ENCODE measurements around the gene ZNF148.

Gene ZNF148

DNA sequence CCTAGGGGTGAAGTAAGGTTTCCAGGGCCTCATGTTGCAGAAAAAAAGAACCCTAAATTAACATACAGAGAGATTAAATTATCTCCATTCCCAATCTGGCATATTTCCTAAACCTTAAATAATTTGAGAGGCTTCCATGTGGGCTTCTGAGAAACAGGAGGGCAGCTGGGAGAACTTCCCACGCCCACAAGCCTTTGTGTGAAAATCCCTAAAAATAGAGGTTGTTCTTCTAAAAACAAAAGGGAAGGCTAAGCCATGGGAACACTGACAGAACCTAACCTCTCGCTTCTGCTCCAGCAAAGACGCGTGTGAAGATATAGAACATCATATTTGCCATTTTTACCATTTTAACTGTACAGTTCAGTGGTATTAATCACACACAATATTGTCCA, 161.8 kb downstream of the ZNF148 start:
- DNase-seq (ENCODE audit: extremely low spot score) = no peak
- POLR2A ChIA-PET = no interaction called here
- TF ChIP-seq, protein P1, sequence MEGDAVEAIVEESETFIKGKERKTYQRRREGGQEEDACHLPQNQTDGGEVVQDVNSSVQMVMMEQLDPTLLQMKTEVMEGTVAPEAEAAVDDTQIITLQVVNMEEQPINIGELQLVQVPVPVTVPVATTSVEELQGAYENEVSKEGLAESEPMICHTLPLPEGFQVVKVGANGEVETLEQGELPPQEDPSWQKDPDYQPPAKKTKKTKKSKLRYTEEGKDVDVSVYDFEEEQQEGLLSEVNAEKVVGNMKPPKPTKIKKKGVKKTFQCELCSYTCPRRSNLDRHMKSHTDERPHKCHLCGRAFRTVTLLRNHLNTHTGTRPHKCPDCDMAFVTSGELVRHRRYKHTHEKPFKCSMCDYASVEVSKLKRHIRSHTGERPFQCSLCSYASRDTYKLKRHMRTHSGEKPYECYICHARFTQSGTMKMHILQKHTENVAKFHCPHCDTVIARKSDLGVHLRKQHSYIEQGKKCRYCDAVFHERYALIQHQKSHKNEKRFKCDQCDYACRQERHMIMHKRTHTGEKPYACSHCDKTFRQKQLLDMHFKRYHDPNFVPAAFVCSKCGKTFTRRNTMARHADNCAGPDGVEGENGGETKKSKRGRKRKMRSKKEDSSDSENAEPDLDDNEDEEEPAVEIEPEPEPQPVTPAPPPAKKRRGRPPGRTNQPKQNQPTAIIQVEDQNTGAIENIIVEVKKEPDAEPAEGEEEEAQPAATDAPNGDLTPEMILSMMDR (IDR thresholded peaks at IDR 0.05; ENCODE audit: control extremely low read depth, extremely low read depth, low read depth, missing control alignments) = no peak
- CTCF ChIA-PET = interaction anchor here (2.9 kb wide), 1 partner anchor 12 kb away, joined by 10 read pairs; no protein-coding TSS in a partner anchor

DNA sequence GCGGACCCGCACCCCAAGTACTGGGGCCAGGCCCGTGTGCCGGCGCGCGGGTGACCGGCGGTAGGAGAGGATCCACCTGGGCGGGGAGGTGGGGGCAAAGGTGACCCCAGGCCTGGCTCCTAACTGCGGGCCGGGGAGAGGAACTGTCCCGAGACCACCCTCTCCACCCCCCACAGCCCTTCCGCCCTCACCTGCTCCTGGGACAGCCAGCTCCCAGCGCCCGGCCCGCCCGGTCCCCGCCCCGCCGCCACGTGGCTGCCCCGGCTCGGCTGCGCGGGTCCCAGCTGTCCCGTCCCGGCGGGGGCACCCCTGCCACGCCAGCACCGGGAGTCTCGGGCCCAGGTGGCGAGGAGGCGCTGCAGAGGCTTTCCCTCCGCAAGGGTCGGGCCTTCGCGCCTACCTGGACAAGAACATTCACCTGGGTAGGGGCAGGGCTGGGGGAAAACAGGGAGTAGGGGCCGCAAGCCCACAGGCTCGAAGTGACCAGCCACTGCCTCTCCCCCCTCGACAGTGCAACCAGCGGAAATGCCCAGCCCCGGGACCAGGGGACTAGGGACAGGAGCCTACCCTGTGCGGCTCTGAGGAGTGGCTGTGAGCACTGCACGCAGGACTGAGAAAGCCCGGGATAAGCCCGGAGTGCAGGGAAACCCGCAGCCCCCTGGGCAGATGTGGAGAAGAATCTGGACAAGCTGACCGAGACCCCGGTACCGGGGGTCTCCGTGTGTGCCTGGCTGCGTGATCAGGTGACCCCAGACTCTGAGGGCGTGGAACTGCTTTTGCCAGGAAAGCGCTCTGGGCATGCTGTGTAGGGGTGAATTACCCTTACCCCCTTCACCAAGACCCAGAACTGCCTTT, 162.4 kb downstream of the ZNF148 start, which contains the start of gene SLC12A8:
Gene SLC12A8, minus strand, starts transcription at position 240 of the 855 bp plus-strand sequence. CDS start 1,399 bp downstream, outside the sequence.
- DNase-seq (ENCODE audit: extremely low spot score) = peak; percentile 47
- TF ChIP-seq, protein P1 (IDR thresholded peaks at IDR 0.05; ENCODE audit: control extremely low read depth, extremely low read depth, low read depth, missing control alignments) = no peak
- ChIA-PET CTCF (interaction anchor here (1.2 to 2.9 kb wide), 2 partner anchors 11 to 21 kb away, joined by 3 to 10 read pairs; no protein-coding TSS in a partner anchor), POLR2A (interaction anchor here (1.2 kb wide), 1 partner anchor 20 kb away, joined by 4 read pairs; no protein-coding TSS in a partner anchor)

DNA sequence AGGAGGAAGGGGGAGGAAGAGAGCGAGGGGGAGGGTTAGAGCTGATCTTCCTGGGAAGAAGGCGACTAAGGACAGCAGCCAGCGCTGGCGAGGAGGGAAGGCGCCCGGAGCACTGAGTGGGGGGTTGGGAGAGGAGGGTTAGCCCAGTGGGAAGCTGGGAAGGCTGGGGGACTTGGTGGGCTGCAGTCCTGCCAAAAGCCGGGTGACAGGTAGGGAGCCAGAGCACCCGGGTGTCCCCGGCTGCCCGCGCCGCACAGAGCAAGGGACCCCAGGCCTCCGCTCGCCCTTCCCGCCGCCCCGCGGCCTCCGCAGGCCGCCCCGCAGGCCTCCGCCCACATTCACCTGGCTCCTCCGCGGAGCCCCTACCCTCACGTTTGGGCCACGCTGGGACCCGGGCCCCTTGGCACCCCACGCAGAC, 163.0 kb downstream of the ZNF148 start:
- TF ChIP-seq, protein P1 (IDR thresholded peaks at IDR 0.05; ENCODE audit: control extremely low read depth, extremely low read depth, low read depth, missing control alignments) = no peak
- DNase-seq (ENCODE audit: extremely low spot score) = no peak
- POLR2A ChIA-PET = interaction anchor here (1.2 kb wide), 1 partner anchor 20 kb away, joined by 4 read pairs; no protein-coding TSS in a partner anchor
- CTCF ChIA-PET = interaction anchor here (1.2 to 2.9 kb wide), 2 partner anchors 10 to 20 kb away, joined by 3 to 10 read pairs; no protein-coding TSS in a partner anchor

DNA sequence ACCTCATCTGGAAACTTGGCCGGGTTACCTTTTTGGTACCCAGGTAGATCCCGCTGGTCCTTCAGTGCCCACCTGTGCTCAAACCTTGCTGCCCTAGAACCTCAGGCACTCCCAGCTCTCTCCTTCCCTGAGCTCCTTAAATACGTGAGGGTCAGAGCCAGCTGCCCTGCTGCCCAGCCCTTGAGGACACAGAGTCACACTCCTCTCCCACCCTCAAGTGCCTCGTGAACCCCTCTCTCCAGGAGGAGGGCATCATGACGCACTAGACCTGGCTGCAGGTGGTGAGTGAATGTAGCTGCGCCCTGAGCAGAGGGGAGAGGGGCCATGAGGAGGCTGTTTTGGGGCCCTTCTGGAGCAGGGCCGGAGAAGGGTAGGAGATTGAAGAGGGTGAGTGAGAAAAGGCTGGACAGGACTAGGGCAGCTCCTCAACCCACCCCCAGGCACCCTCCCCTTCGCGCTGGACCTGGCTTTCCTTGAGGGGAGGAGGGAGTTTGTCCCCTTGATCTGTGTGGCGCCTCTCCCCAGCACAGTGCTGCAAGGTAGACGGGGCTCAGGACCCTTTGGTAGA, 163.5 kb downstream of the ZNF148 start:
- TF ChIP-seq, protein P1 (IDR thresholded peaks at IDR 0.05; ENCODE audit: control extremely low read depth, extremely low read depth, low read depth, missing control alignments) = no peak
- ChIA-PET CTCF (interaction anchor here (1.0 to 2.9 kb wide), 2 partner anchors 10 to 20 kb away, joined by 3 to 10 read pairs; no protein-coding TSS in a partner anchor), POLR2A (interaction anchor here (1.2 kb wide), 1 partner anchor 21 kb away, joined by 4 read pairs; no protein-coding TSS in a partner anchor)
- DNase-seq (ENCODE audit: extremely low spot score) = no peak

DNA sequence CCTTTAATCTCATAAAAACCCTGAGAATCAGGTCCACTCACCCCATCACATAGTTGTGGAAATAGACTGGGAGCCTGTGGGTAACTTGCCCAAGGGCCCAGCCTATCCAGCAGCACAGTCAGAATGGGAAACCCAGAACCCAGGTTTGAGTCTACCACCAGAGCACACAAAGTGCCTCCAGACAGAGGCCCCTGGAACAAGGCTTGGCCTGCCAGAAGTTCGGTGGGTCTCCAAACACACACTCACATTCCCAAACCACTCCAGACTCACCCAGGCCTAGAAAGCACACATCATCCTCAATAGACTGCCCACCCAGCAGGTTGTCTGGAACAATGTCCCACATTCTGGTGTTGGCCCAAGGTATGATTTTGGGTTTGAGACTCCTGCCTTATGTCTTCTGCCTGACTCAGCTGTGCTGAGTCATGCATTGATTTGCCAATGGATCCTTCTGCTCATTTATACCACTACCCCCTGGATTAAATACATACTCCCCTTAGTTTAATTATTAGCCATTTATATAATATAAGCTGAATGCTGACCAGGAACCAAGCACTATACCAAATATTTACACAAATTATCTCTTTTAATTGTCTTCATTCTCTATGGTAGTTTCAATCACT, 167.1 kb downstream of the ZNF148 start:
- TF ChIP-seq, protein P1 (IDR thresholded peaks at IDR 0.05; ENCODE audit: control extremely low read depth, extremely low read depth, low read depth, missing control alignments) = no peak
- ChIA-PET CTCF (interaction anchor here (1.0 to 1.3 kb wide), 2 partner anchors 16 to 20 kb away, joined by 4 to 5 read pairs; no protein-coding TSS in a partner anchor), POLR2A (no interaction called here)
- DNase-seq (ENCODE audit: extremely low spot score) = no peak

DNA sequence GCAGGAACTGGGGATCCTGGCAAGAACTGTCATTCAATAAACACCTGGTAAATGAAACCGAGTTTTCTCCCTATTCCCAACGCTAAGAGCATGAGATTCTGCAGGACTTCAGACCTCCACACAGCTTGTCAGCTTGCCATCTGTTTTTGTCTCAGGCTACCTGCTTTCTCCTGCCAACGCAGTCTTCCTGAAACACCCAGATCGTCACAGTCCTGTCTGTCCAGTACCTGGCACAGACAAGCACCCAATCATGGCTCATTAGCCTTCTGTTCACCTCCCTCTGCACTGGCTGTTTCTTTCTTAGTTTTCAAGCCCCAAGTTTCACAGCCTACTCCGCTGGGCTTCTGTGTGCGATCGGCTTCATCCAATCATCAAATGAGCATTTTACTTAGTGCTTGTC, 167.6 kb downstream of the ZNF148 start:
- POLR2A ChIA-PET = no interaction called here
- CTCF ChIA-PET = interaction anchor here (1.1 kb wide), 1 partner anchor 12 kb away, joined by 3 read pairs; no protein-coding TSS in a partner anchor
- TF ChIP-seq, protein P1 (IDR thresholded peaks at IDR 0.05; ENCODE audit: control extremely low read depth, extremely low read depth, low read depth, missing control alignments) = no peak
- DNase-seq (ENCODE audit: extremely low spot score) = no peak
